HCT116 (cell line): ENCODE measurements around the gene MRPS21.

Source experiments
- ATF3 ChIP-seq: IDR thresholded peaks from 2 replicates; pipeline ENCODE4 v1.6.1; 2012
- CEBPB ChIP-seq: IDR thresholded peaks from 2 replicates; pipeline ENCODE4 v1.6.1; 2012; ENCODE audit warnings: low read depth
- EZH2 ChIP-seq: fragments of 200-600 bp; sonication (generic); IDR thresholded peaks from 2 replicates; pipeline ENCODE4 v1.6.1; 2017; ENCODE audit warnings: antibody characterized with exemption, mixed run types
- EZH2phosphoT487 ChIP-seq: fragments of 200-600 bp; IDR thresholded peaks from 2 replicates; pipeline ENCODE4 v1.6.1; 2018; ENCODE audit warnings: antibody characterized with exemption, borderline replicate concordance
- POLR2A ChIP-seq: IDR thresholded peaks from 2 replicates; pipeline ENCODE4 v1.7.0; 2011; ENCODE audit warnings: borderline replicate concordance; ENCODE audit not compliant: insufficient read depth, insufficient read length; ENCODE audit errors: extremely low read depth
- POLR2AphosphoS5 ChIP-seq: IDR thresholded peaks from 2 replicates; pipeline ENCODE4 v1.6.1; 2011; ENCODE audit warnings: mild to moderate bottlenecking, low read depth, low read length, moderate library complexity
- RAD21 ChIP-seq: IDR thresholded peaks from 2 replicates; pipeline ENCODE4 v1.6.1; 2012; ENCODE audit warnings: low read depth, mild to moderate bottlenecking
- REST ChIP-seq: IDR thresholded peaks from 2 replicates; pipeline ENCODE4 v1.6.1; 2012; ENCODE audit warnings: low read depth
- SP1 ChIP-seq: IDR thresholded peaks from 2 replicates; pipeline ENCODE4 v1.6.1; 2012; ENCODE audit warnings: low read depth
- TCF7L2 ChIP-seq: IDR thresholded peaks from 2 replicates; pipeline ENCODE4 v1.7.0; 2011; ENCODE audit warnings: borderline replicate concordance, inconsistent platforms; ENCODE audit not compliant: insufficient read depth, insufficient read length; ENCODE audit errors: extremely low read depth
- ZFX ChIP-seq: fragments of 450-650 bp; IDR thresholded peaks from 2 replicates; pipeline ENCODE4 v1.6.1; 2017
- ZNF274 ChIP-seq: fragments of 200-500 bp; sonication (Bioruptor generic); IDR thresholded peaks from 2 replicates; pipeline ENCODE4 v1.6.1; 2014; ENCODE audit warnings: mild to moderate bottlenecking, low read depth, low read length, inconsistent platforms
- TF ChIP-seq, protein P1 (sequence below), 3 experiments: fragments of 200-600 bp in 1 of 3; sonication (generic) in 1 of 3; IDR thresholded peaks in 2 of 3; conservative IDR thresholded peaks in 1 of 3; 2 replicates each; pipeline ENCODE4 v1.5.1; 2012 to 2017; ENCODE audit warnings: low read depth in 2 of 3, low read length in 2 of 3, antibody characterized with exemption in 1 of 3, borderline replicate concordance in 1 of 3, control low read depth in 1 of 3, mild to moderate bottlenecking in 1 of 3, mixed read lengths in 1 of 3, mixed run types in 1 of 3, moderate library complexity in 1 of 3; ENCODE audit not compliant: insufficient read depth in 1 of 3

DNA sequence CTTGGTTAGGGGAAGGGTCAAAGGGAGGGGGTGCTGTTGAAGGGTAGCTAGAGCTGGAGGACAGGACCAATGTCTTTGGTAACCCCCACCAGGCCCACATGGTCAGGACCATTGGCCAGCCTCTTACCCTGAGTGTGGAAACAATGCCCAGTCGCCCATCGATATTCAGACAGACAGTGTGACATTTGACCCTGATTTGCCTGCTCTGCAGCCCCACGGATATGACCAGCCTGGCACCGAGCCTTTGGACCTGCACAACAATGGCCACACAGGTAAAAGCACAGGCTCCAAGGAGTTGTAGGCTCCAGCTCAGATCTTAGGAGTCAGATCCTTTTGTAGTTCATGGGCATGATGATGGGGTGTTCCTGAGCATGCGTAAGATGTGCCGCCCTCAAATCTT, 32.3 kb upstream of the MRPS21 start:
- TF ChIP-seq, protein P1, sequence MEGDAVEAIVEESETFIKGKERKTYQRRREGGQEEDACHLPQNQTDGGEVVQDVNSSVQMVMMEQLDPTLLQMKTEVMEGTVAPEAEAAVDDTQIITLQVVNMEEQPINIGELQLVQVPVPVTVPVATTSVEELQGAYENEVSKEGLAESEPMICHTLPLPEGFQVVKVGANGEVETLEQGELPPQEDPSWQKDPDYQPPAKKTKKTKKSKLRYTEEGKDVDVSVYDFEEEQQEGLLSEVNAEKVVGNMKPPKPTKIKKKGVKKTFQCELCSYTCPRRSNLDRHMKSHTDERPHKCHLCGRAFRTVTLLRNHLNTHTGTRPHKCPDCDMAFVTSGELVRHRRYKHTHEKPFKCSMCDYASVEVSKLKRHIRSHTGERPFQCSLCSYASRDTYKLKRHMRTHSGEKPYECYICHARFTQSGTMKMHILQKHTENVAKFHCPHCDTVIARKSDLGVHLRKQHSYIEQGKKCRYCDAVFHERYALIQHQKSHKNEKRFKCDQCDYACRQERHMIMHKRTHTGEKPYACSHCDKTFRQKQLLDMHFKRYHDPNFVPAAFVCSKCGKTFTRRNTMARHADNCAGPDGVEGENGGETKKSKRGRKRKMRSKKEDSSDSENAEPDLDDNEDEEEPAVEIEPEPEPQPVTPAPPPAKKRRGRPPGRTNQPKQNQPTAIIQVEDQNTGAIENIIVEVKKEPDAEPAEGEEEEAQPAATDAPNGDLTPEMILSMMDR (IDR thresholded peaks at IDR 0.05 in 2 of 3, conservative IDR thresholded peaks at IDR 0.05 in 1 of 3; ENCODE audit: borderline replicate concordance in 1 of 3, insufficient read depth in 1 of 3, low read depth in 2 of 3, low read length in 2 of 3), result no peak
- no peak for TF ChIP-seq CEBPB
- TF ChIP-seq ZNF274, result no peak
- no peak for TF ChIP-seq POLR2AphosphoS5
- TF ChIP-seq EZH2, result no peak
- no peak for TF ChIP-seq EZH2phosphoT487
- no peak for TF ChIP-seq TCF7L2
- no peak for TF ChIP-seq POLR2A
- no peak for TF ChIP-seq RAD21
- no peak for TF ChIP-seq SP1
- TF ChIP-seq REST, result no peak
- TF ChIP-seq ATF3, result no peak
- TF ChIP-seq ZFX, result no peak
